Neural cell (in vitro differentiated cells): ENCODE measurements around the gene EPAS1. TPM values are rescaled to one million over a fixed set of nuclear protein-coding genes. Genes with fewer than 3 reads are reported as not detected.

Experiments
- H2AFZ ChIP-seq: fragments of 200-600, 300-800 bp; sonication (generic), shearing (Covaris generic); 2 replicates; pipeline ENCODE4 v1.6.0; 2014; ENCODE audit warnings: low read depth, mild to moderate bottlenecking, antibody characterized with exemption, low read length, moderate library complexity
- H3F3A ChIP-seq: fragments of 200-600 bp; shearing (Covaris generic); 2 replicates; pipeline ENCODE4 v1.6.1; 2016; ENCODE audit warnings: mild to moderate bottlenecking, moderate library complexity, mixed read lengths, antibody characterized with exemption, low read length; ENCODE audit not compliant: insufficient read depth, poor library complexity, severe bottlenecking
- H3K27ac ChIP-seq: fragments of 200-600, 300-800 bp; sonication (generic), shearing (Covaris generic); 2 replicates; pipeline ENCODE4 v1.5.1; 2014; ENCODE audit warnings: mild to moderate bottlenecking, low read length, moderate library complexity
- H3K27me3 ChIP-seq: fragments of 300-800, 200-600 bp; sonication (generic), shearing (Covaris generic); 2 replicates; pipeline ENCODE4 v1.6.0; 2014; ENCODE audit warnings: mild to moderate bottlenecking, low read depth, low read length, moderate library complexity; ENCODE audit not compliant: insufficient read depth
- H3K36me3 ChIP-seq: fragments of 300-800, 200-600 bp; sonication (generic), shearing (Covaris generic); 2 replicates; pipeline ENCODE4 v1.5.1; 2014; ENCODE audit warnings: mild to moderate bottlenecking, antibody characterized with exemption, low read length, moderate library complexity; ENCODE audit not compliant: insufficient read depth
- H3K4me2 ChIP-seq: fragments of 300-800, 200-600 bp; sonication (generic), shearing (Covaris generic); 2 replicates; pipeline ENCODE4 v1.6.0; 2014; ENCODE audit warnings: mild to moderate bottlenecking, low read length
- H3K4me3 ChIP-seq: fragments of 300-800, 200-600 bp; sonication (generic), shearing (Covaris generic); 2 replicates; pipeline ENCODE4 v1.5.1; 2014; ENCODE audit warnings: mild to moderate bottlenecking, low read length, moderate library complexity
- H3K79me2 ChIP-seq: fragments of 200-600 bp; shearing (Covaris generic); replicated peaks from 2 replicates; pipeline ENCODE4 v1.6.0; 2014; ENCODE audit warnings: mild to moderate bottlenecking, low read length, moderate library complexity; ENCODE audit not compliant: insufficient read depth
- H3K9ac ChIP-seq: fragments of 300-800, 200-600 bp; sonication (generic), shearing (Covaris generic); 2 replicates; pipeline ENCODE4 v1.6.1; 2016; ENCODE audit warnings: mild to moderate bottlenecking, low read length, mixed read lengths
- H3K9me2 ChIP-seq: fragments of 200-600 bp; shearing (Covaris generic); 2 replicates; pipeline ENCODE4 v1.6.1; 2016; ENCODE audit warnings: mild to moderate bottlenecking, low read length, mixed read lengths; ENCODE audit not compliant: insufficient read depth
- H3K9me3 ChIP-seq: fragments of 200-600, 300-800 bp; sonication (generic), shearing (Covaris generic); 2 replicates; pipeline ENCODE4 v1.6.1; 2016; ENCODE audit warnings: mild to moderate bottlenecking, mixed run types, low read length, moderate library complexity, mixed read lengths
- H4K20me1 ChIP-seq: fragments of 200-600 bp; shearing (Covaris generic); 2 replicates; pipeline ENCODE4 v1.6.1; 2016; ENCODE audit warnings: mild to moderate bottlenecking, mixed run types; ENCODE audit not compliant: insufficient read depth
- CTCF ChIP-seq: fragments of 450-650 bp; IDR thresholded peaks from 2 replicates; pipeline ENCODE4 v1.5.1; 2014; ENCODE audit warnings: antibody characterized with exemption, mild to moderate bottlenecking, moderate library complexity; ENCODE audit not compliant: poor library complexity, severe bottlenecking
- EP300 ChIP-seq: fragments of 450-650 bp; conservative IDR thresholded peaks from 2 replicates; pipeline ENCODE4 v1.6.1; 2014; ENCODE audit warnings: antibody characterized with exemption, mild to moderate bottlenecking, moderate library complexity; ENCODE audit not compliant: poor library complexity, severe bottlenecking
- EZH2 ChIP-seq: fragments of 200-600, 300-800 bp; shearing (Covaris generic), sonication (generic); IDR thresholded peaks from 2 replicates; pipeline ENCODE4 v1.6.1; 2014; ENCODE audit warnings: antibody characterized with exemption, low read length, borderline replicate concordance, mild to moderate bottlenecking; ENCODE audit not compliant: insufficient read depth, poor library complexity, severe bottlenecking
- MXI1 ChIP-seq: fragments of 450-650 bp; conservative IDR thresholded peaks from 2 replicates; pipeline ENCODE4 v1.6.1; 2014; ENCODE audit warnings: antibody characterized with exemption, mild to moderate bottlenecking; ENCODE audit not compliant: poor library complexity, severe bottlenecking
- POLR2AphosphoS5 ChIP-seq: IDR thresholded peaks from 2 replicates; pipeline ENCODE4 v1.6.1; 2012
- RAD21 ChIP-seq: fragments of 450-650 bp; conservative IDR thresholded peaks from 2 replicates; pipeline ENCODE4 v1.6.1; 2014; ENCODE audit warnings: antibody characterized with exemption, mild to moderate bottlenecking, moderate library complexity
- REST ChIP-seq: IDR thresholded peaks from 2 replicates; pipeline ENCODE4 v1.6.1; 2012; ENCODE audit warnings: borderline replicate concordance
- SMC3 ChIP-seq: fragments of 450-650 bp; conservative IDR thresholded peaks from 2 replicates; pipeline ENCODE4 v1.6.1; 2014; ENCODE audit warnings: antibody characterized with exemption, mild to moderate bottlenecking, moderate library complexity; ENCODE audit not compliant: poor library complexity
- TAF1 ChIP-seq: IDR thresholded peaks from 2 replicates; pipeline ENCODE4 v1.6.1; 2012; ENCODE audit warnings: low read depth
- polyA plus RNA-seq: library from polyadenylated mRNA; depleted of rRNA; stranded (reverse); fragments of >200 nt; gene quantifications from 2 replicates; pipeline ENCODE4 v1.2.3, GENCODE V29; 2014

Gene EPAS1
- polyA plus RNA-seq, 1 donor from 2014 or later = not detected

GRCh38 chr2:46387292-46387691, 90.1 kb downstream of the EPAS1 start:
- H3K4me2 ChIP-seq = no peak overlapping the region
- no peaks in the 10 kb centered on the region for H3K36me3 ChIP-seq
- TF ChIP-seq RAD21 (no peak), MXI1 (no peak), EP300 (no peak), POLR2AphosphoS5 (no peak), EZH2 (no peak)
- H3K9me2 ChIP-seq = no peaks in the 10 kb centered on the region
- no peaks in the 10 kb centered on the region for H3F3A ChIP-seq
- no peaks in the 10 kb centered on the region for H3K27me3 ChIP-seq
- H3K27ac ChIP-seq = no peak overlapping the region
- no peaks in the 10 kb centered on the region for H3K79me2 ChIP-seq
- H2AFZ ChIP-seq = no peak overlapping the region
- no peaks in the 10 kb centered on the region for H4K20me1 ChIP-seq
- H3K9me3 ChIP-seq = no peaks in the 10 kb centered on the region
- no peak overlapping the region for H3K9ac ChIP-seq
- no peak overlapping the region for H3K4me3 ChIP-seq

GRCh38 chr2:46387886-46388515, 90.8 kb downstream of the EPAS1 start:
- TF ChIP-seq EZH2 (no peak), RAD21 (no peak), POLR2AphosphoS5 (no peak), REST (no peak), EP300 (no peak), CTCF (no peak), SMC3 (no peak), MXI1 (no peak), TAF1 (no peak)
- no peaks in the 10 kb centered on the region for H3F3A ChIP-seq
- H3K36me3 ChIP-seq = no peaks in the 10 kb centered on the region
- H3K9me3 ChIP-seq = no peaks in the 10 kb centered on the region
- no peak overlapping the region for H3K4me2 ChIP-seq
- no peak overlapping the region for H3K4me3 ChIP-seq
- no peaks in the 10 kb centered on the region for H3K9me2 ChIP-seq
- no peak overlapping the region for H3K27ac ChIP-seq
- H2AFZ ChIP-seq = no peak overlapping the region
- no peak overlapping the region for H3K9ac ChIP-seq
- no peaks in the 10 kb centered on the region for H3K79me2 ChIP-seq
- H3K27me3 ChIP-seq = no peaks in the 10 kb centered on the region
- no peaks in the 10 kb centered on the region for H4K20me1 ChIP-seq
